HepG2 (cell line): Measurements from ENCODE around the gene PCYT2. TPM values are rescaled to one million over a fixed set of nuclear protein-coding genes. Genes with fewer than 3 reads are reported as not detected.
A peak's percentile ranks its signal among the peaks of the same experiment; 100 is the strongest.

ENCODE experiments used
- AKAP8 ChIP-seq: sonication (generic); formaldehyde crosslinking; IDR thresholded peaks from 2 replicates; pipeline ENCODE4 v1.5.1; 2020; ENCODE audit warnings: mild to moderate bottlenecking, missing genetic modification reagents
- ATF7 ChIP-seq, 2 experiments: fragments of 450-650 bp in 1 of 2; sonication (generic) in 1 of 2; formaldehyde crosslinking in 1 of 2; IDR thresholded peaks; 2 replicates each; pipeline versions ENCODE4 v1.4.0 to v1.6.1; 2016 to 2020; ENCODE audit warnings: antibody characterized with exemption in 1 of 2, mild to moderate bottlenecking in 1 of 2, missing genetic modification reagents in 1 of 2
- CAMTA2 ChIP-seq: sonication (generic); formaldehyde crosslinking; IDR thresholded peaks from 2 replicates; pipeline ENCODE4 v1.4.0; 2020; ENCODE audit warnings: mild to moderate bottlenecking, missing genetic modification reagents, borderline replicate concordance
- DDIT3 ChIP-seq: sonication (generic); formaldehyde crosslinking; IDR thresholded peaks from 2 replicates; pipeline ENCODE4 v1.4.0; 2020; ENCODE audit warnings: mild to moderate bottlenecking, missing genetic modification reagents
- DNMT1 ChIP-seq: sonication (generic); formaldehyde crosslinking; IDR thresholded peaks from 2 replicates; pipeline ENCODE4 v1.5.1; 2020; ENCODE audit warnings: mild to moderate bottlenecking, missing genetic modification reagents
- DPF2 ChIP-seq: sonication (generic); formaldehyde crosslinking; IDR thresholded peaks from 2 replicates; pipeline ENCODE4 v1.4.0; 2020; ENCODE audit warnings: mild to moderate bottlenecking, low read depth, missing genetic modification reagents, borderline replicate concordance
- ERF ChIP-seq: IDR thresholded peaks from 2 replicates; pipeline ENCODE4 v1.6.1; 2018; ENCODE audit warnings: missing biosample characterization, missing genetic modification reagents
- HCFC1 ChIP-seq: fragments of 150-350 bp; IDR thresholded peaks from 2 replicates; pipeline ENCODE4 v1.6.1; 2014; ENCODE audit warnings: low read depth, low read length
- HNRNPK ChIP-seq: fragments of 200-400 bp; formaldehyde crosslinking; IDR thresholded peaks from 2 replicates; pipeline ENCODE4 v1.6.1; 2018; ENCODE audit warnings: low read length, low read depth, moderate library complexity, mild to moderate bottlenecking; ENCODE audit not compliant: poor library complexity, severe bottlenecking
- HNRNPL ChIP-seq: fragments of 200-400 bp; formaldehyde crosslinking; IDR thresholded peaks from 2 replicates; pipeline ENCODE4 v1.6.1; 2017; ENCODE audit warnings: mild to moderate bottlenecking, low read depth, low read length
- KMT2A ChIP-seq: sonication (generic); formaldehyde crosslinking; IDR thresholded peaks from 2 replicates; pipeline ENCODE4 v1.4.0; 2020; ENCODE audit warnings: missing genetic modification reagents
- MEIS2 ChIP-seq: sonication (generic); formaldehyde crosslinking; IDR thresholded peaks from 2 replicates; pipeline ENCODE4 v1.9.0; 2021; ENCODE audit warnings: mild to moderate bottlenecking, missing genetic modification reagents
- PTBP1 ChIP-seq: fragments of 200-400 bp; formaldehyde crosslinking; IDR thresholded peaks from 2 replicates; pipeline ENCODE4 v1.6.1; 2018; ENCODE audit warnings: low read length, low read depth; ENCODE audit not compliant: poor library complexity, severe bottlenecking
- RXRB ChIP-seq: IDR thresholded peaks from 2 replicates; pipeline ENCODE4 v1.6.1; 2016; ENCODE audit warnings: borderline replicate concordance, missing genetic modification reagents, missing compliant biosample characterization
- SP4 ChIP-seq: sonication (generic); formaldehyde crosslinking; IDR thresholded peaks from 2 replicates; pipeline ENCODE4 v1.8.1; 2023; ENCODE audit warnings: mild to moderate bottlenecking, missing genetic modification reagents
- TGIF2 ChIP-seq: IDR thresholded peaks from 2 replicates; pipeline ENCODE4 v1.6.1; 2016; ENCODE audit warnings: control low read depth, missing compliant biosample characterization
- ZC3H4 ChIP-seq: sonication (generic); formaldehyde crosslinking; IDR thresholded peaks from 2 replicates; pipeline ENCODE4 v1.4.0; 2020; ENCODE audit warnings: missing genetic modification reagents, borderline replicate concordance
- ZNF180 ChIP-seq: sonication (generic); formaldehyde crosslinking; IDR thresholded peaks from 2 replicates; pipeline ENCODE4 v1.4.0; 2020; ENCODE audit warnings: low read depth, missing genetic modification reagents, borderline replicate concordance
- ZNF20 ChIP-seq: sonication (generic); formaldehyde crosslinking; IDR thresholded peaks from 2 replicates; pipeline ENCODE4 v1.4.0; 2020; ENCODE audit warnings: mild to moderate bottlenecking, moderate library complexity, missing genetic modification reagents
- ZNF225 ChIP-seq: sonication (generic); formaldehyde crosslinking; IDR thresholded peaks from 2 replicates; pipeline ENCODE4 v1.4.0; 2020; ENCODE audit warnings: mild to moderate bottlenecking, missing genetic modification reagents
- ZNF552 ChIP-seq: sonication (generic); formaldehyde crosslinking; IDR thresholded peaks from 2 replicates; pipeline ENCODE4 v1.9.0; 2022; ENCODE audit warnings: missing genetic modification reagents, mild to moderate bottlenecking, borderline replicate concordance
- ZNF607 ChIP-seq: sonication (generic); formaldehyde crosslinking; IDR thresholded peaks from 2 replicates; pipeline ENCODE4 v1.5.1; 2020; ENCODE audit warnings: missing genetic modification reagents, mild to moderate bottlenecking, borderline replicate concordance
- ZNF614 ChIP-seq: IDR thresholded peaks from 2 replicates; pipeline ENCODE4 v1.6.1; 2018; ENCODE audit warnings: missing biosample characterization, missing genetic modification reagents, inconsistent platforms, borderline replicate concordance
- ZNF720 ChIP-seq: sonication (generic); formaldehyde crosslinking; IDR thresholded peaks from 2 replicates; pipeline ENCODE4 v1.4.0; 2020; ENCODE audit warnings: missing genetic modification reagents
- ZNF841 ChIP-seq: sonication (generic); formaldehyde crosslinking; IDR thresholded peaks from 2 replicates; pipeline ENCODE4 v1.8.1; 2023; ENCODE audit warnings: missing genetic modification reagents, borderline replicate concordance
- ZSCAN31 ChIP-seq: sonication (generic); formaldehyde crosslinking; IDR thresholded peaks from 2 replicates; pipeline ENCODE4 v1.5.0; 2020; ENCODE audit warnings: low read depth, mild to moderate bottlenecking, missing genetic modification reagents
- polyA plus RNA-seq, 8 experiments: library from polyadenylated mRNA; depleted of rRNA in 3 of 8; stranded (reverse) in 7 of 8; unstranded in 1 of 8; fragments of >200 nt; fragmentation: Illumina TruSeq in 4 of 8; extraction: Trizol in 4 of 8; gene quantifications; 2 replicates each; pipeline versions ENCODE4 v1.2.1 to v1.2.3, GENCODE V29; 2011 to 2016; ENCODE audit warnings: low read depth in 4 of 8, missing spikeins in 1 of 8, mixed read lengths in 1 of 8; ENCODE audit not compliant: insufficient read depth in 1 of 8
- total RNA-seq, 5 experiments: library from RNA; depleted of rRNA; stranded (reverse); fragments of >200 nt; fragmentation: Illumina TruSeq; extraction: Trizol; gene quantifications; 2 replicates each; pipeline ENCODE4 v1.2.3, GENCODE V29; 2016; ENCODE audit warnings: low read depth in 1 of 5
- TF ChIP-seq, protein P1 (sequence below): sonication (generic); formaldehyde crosslinking; IDR thresholded peaks from 2 replicates; pipeline ENCODE4 v1.8.0; 2022; ENCODE audit warnings: missing genetic modification reagents, mild to moderate bottlenecking, borderline replicate concordance
- TF ChIP-seq, protein P2 (sequence below): sonication (generic); formaldehyde crosslinking; IDR thresholded peaks from 2 replicates; pipeline ENCODE4 v1.4.0; 2020; ENCODE audit warnings: mild to moderate bottlenecking, low read depth, missing genetic modification reagents

PCYT2 gene
- total and polyA plus RNA-seq, 2 of the 13 experiments (the other 11 are each of a cell fraction or from before 2014, with no cell fraction given), result 147 to 297 TPM

- peak; percentile 69; the same call in 1 of the 2 replicates for TF ChIP-seq TGIF2 (CRISPR knock-in tag)
- TF ChIP-seq DDIT3 (CRISPR knock-in tag), result no peak
- no peak for TF ChIP-seq ZNF20 (CRISPR knock-in tag)
- peak; percentile 58 for TF ChIP-seq HNRNPK
- no peak for TF ChIP-seq HNRNPL
- TF ChIP-seq KMT2A (CRISPR knock-in tag), result 0 out of 2 replicates have a peak, but pooled peaks have one; percentile 43
- TF ChIP-seq RXRB (CRISPR knock-in tag), result no peak
- TF ChIP-seq ERF (CRISPR knock-in tag), result no peak
- TF ChIP-seq HCFC1, result no peak
- TF ChIP-seq ZNF720 (CRISPR knock-in tag), result no peak
- peak; percentile 51; the same call in 1 of the 2 replicates for TF ChIP-seq SP4 (CRISPR knock-in tag)
- TF ChIP-seq ZC3H4 (CRISPR knock-in tag), result 0 out of 2 replicates have a peak, but pooled peaks have one; percentile 30
- TF ChIP-seq PTBP1, result peak; percentile 56
- TF ChIP-seq ZNF180 (CRISPR knock-in tag), result no peak
- peak; percentile 91 for TF ChIP-seq ZNF225 (CRISPR knock-in tag)
- TF ChIP-seq, protein P1, sequence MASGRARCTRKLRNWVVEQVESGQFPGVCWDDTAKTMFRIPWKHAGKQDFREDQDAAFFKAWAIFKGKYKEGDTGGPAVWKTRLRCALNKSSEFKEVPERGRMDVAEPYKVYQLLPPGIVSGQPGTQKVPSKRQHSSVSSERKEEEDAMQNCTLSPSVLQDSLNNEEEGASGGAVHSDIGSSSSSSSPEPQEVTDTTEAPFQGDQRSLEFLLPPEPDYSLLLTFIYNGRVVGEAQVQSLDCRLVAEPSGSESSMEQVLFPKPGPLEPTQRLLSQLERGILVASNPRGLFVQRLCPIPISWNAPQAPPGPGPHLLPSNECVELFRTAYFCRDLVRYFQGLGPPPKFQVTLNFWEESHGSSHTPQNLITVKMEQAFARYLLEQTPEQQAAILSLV, result peak; percentile 75
- peak; percentile 83; the same call in 1 of the 2 replicates for TF ChIP-seq CAMTA2 (CRISPR knock-in tag)
- TF ChIP-seq ZNF841 (CRISPR knock-in tag), result peak; percentile 66; the same call in 1 of the 2 replicates
- 0 out of 2 replicates have a peak, but pooled peaks have one; percentile 6 for TF ChIP-seq DPF2
- 0 out of 2 replicates have a peak, but pooled peaks have one; percentile 6 for TF ChIP-seq ZNF607
- no peak for TF ChIP-seq DNMT1
- no peak for TF ChIP-seq AKAP8 (CRISPR knock-in tag)
- TF ChIP-seq, protein P2, sequence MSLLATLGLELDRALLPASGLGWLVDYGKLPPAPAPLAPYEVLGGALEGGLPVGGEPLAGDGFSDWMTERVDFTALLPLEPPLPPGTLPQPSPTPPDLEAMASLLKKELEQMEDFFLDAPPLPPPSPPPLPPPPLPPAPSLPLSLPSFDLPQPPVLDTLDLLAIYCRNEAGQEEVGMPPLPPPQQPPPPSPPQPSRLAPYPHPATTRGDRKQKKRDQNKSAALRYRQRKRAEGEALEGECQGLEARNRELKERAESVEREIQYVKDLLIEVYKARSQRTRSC (CRISPR knock-in tag), result 0 out of 2 replicates have a peak, but pooled peaks have one; percentile 43
- TF ChIP-seq ZNF552 (CRISPR knock-in tag), result 0 out of 2 replicates have a peak, but pooled peaks have one; percentile 20
- no peak for TF ChIP-seq ATF7 (IDR thresholded peaks at IDR 0.05)
- TF ChIP-seq ATF7 (CRISPR knock-in tag; IDR thresholded peaks at IDR 0.05), result 0 out of 2 replicates have a peak, but pooled peaks have one; percentile 23
- no peak for TF ChIP-seq ZSCAN31 (CRISPR knock-in tag)
- no peak for TF ChIP-seq MEIS2 (CRISPR knock-in tag)
- TF ChIP-seq ZNF614, result no peak
Measured at GRCh38 chr17:81960130-81960958, 49.1 kb upstream of the PCYT2 start (continued).
